ENCODE data around the gene TCF20. TPM values are rescaled to one million over a fixed set of nuclear protein-coding genes. Genes with fewer than 3 reads are reported as not detected.

Gene TCF20
- total RNA-seq, 1 donor from 2014 or later = 15.1 TPM

DNA sequence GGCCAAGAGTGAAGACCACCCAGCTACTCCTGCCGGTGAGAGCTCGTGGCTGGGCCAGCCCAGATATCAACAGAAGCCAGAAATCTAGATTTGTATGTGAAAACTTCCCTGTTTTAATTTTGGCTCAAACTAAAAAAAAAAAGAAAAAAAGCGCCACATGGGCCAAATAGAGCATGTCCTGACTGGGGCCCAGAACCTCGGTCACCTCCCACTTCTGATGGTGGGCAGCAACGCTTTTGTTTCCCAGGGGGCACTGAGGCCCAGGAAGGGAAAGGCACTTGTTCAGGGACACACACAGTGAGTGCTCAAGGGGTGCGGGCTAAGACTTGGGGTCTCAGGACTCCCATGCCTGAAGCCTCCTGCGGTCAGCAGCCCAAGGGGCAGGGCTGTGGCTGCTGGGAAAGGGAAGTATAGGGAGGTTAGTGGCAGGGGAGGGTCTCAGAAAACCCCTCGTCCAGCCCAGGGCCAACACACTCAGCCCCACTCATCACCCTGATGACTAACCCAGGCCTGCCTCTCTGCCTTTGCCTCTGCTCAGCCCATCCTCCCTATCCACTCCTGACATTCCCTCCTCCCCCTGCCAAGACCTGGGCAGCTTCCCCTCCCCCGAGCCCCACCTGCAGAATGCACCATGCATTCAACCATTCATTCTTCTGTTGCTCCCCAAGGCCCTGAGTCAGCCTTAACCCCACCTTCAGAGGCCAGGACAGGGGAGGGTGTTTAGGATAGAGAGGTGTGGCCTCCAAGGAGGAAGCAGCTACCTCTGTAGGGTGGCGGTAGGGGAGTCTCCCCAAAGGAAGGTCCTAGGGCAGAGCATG lies 30.0 kb upstream of the TCF20 start:
- DNase-seq (ENCODE audit: low read depth in 2 of 2) = no peak

GRCh38 chr22:42299586-42300258 lies 29.3 kb upstream of the TCF20 start:
- no peak for DNase-seq (ENCODE audit: low read depth in 2 of 2)

- no peak for DNase-seq (ENCODE audit: low read depth in 2 of 2)
These were observed 28.3 kb upstream of the TCF20 start for GRCh38 chr22:42298746-42299145.

DNA sequence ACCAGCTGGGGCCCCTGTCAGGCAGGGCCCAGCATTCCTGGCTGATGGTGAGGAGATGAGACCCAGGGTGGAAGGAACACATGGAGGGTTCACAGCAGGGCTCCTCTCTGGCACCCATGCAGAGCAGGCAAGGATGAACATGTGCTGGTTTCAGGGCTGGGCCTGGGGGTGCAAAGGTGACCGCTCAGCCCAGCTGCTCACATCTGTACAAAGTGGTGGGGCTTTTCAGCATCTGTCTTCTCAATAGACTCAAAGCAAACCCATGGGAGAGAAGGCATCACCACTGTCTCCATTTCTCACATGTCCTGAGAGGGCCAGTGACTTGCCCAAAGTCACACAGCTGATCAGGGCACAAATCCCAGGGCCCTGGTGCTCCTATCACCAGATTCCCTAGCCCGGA lies 27.3 kb upstream of the TCF20 start:
- no peak for DNase-seq (ENCODE audit: low read depth in 2 of 2)

- DNase-seq (ENCODE audit: low read depth in 2 of 2) = no peak
These were observed 26.4 kb upstream of the TCF20 start for GRCh38 chr22:42296883-42297282.

DNA sequence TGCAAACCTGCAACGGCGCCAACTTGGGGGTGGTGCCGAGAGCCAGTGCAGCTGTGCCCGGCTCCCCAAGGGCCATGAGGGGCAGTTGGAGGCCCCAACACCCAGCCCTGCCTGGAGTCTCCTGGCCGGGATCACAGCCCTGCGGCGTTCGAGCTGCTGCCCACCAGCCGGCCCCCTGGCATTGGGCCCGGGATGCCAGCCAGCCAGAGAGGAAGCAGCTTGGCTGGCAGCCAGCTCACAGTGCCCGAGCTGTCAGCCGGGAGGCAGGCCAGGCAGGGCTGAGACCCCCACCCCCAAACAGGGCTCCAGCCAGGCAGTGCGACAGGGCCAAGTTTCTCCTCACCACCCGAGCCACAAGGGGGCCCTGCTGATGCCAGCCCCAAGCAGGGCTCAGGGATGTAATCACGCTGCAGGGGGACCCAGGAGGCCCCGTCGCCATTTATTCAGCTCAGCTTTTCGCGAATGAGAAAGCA lies 26.0 kb upstream of the TCF20 start:
- no peak for DNase-seq (ENCODE audit: low read depth in 2 of 2)

DNA sequence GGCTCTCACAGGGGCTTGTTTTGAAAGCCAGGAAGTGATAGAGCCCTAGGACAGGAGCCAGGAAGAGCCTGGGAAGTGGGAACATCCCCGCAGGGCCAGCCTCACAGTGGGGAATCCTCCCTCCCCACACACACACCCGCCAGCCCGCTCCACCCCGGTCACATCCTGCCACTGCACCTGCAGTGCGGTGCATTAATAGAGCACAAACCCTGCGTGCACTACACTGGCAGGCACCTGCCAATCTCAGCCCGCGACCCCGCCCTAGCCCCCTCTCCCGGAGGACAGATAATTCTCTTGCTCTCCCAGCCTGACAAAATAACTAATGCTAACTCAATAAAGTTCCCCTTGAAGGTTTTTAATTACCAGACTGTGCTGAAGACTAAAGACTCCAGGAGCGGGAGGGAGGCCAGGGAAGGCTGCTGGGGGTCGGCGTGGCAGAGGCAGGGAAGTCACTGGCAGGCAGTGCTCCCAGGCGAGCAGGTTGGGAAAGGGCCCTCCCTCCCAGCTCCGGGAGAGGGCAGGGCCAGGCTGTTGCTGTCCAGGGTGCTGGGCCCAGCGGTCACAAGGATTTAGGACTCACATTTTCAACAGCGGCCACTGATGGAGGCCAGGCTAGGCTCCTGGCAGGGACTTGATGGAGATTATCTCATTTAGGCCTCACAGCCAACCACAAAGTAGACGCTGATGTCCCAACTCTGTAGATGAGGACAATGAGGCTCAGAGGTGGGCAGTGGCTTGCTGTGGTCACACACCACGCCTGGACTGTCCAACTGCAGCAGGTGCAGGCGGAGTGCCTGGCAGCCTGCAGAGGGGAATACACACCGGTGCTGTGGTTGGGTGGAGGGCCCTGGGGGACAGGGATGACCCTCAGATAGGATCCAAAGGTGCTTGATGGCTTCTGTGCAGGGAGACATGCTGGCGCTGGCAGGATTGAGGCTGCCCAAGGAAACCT lies 23.9 kb upstream of the TCF20 start:
- DNase-seq (ENCODE audit: low read depth in 2 of 2) = peak; percentile 29 to 51

GRCh38 chr22:42292732-42293520 lies 22.5 kb upstream of the TCF20 start:
- no peak for DNase-seq (ENCODE audit: low read depth in 2 of 2)

GRCh38 chr22:42291287-42291686 lies 20.8 kb upstream of the TCF20 start:
- no peak for DNase-seq (ENCODE audit: low read depth in 2 of 2)

DNA sequence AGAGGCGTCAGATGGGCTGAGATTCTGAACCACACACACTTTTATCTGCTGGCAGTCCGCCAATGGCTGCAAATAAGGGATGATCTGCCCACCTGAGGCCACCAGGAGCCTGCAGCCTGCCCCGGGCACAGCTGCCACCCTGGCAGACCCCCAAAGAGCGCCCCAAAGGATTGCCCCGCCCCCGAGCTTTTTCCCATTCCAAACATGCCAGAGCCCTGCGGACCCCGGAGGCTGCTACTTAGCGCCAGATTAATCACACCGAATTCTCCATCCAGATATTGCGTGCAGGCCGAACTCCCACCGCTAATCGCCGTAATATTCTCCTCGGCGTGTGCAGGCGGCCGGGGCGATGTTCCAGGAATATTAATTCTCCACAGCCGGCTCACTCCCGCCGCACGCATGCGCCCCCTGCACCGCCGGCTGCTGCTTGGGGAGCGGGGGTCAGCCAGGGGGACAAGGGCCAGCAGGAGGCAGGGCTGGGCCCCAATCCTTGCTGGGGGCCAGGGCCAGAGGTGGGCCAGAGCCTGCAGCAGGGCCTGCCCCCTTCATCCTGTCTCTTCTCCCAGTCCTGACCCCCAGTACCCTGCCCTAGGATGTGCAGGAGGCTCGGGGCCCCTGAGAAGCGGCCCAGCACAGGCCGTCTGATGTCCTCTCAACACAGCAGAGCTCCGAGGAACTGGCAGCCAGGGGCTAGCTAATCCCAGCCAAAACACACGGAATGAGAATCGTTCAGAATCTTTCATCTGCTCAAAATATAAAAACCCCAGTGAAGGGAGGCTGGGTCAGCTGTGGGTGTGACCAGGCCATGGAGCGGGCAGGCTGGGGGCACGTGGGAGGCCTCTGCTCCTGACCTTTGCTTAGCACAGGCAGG lies 19.5 kb upstream of the TCF20 start:
- no peak for DNase-seq (ENCODE audit: low read depth in 2 of 2)

DNA sequence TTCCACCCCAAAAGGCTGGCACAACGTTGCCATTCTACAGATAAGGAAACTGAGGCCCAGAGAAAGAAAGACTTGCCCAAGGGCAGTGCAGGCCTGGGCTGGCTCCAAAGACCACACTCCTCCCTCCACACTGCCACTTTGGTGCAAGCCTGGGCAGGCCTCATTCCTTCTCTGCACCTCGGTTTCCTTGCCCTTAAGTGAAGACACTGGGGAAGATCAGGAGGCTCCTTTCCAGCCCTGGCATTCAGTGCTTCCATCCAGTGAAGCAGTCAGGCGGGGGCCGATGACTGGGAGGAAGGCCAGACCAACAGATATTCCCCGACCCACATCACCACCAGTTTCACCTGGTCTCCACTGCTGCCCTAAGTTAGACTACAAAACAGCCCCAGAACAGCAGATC lies 18.3 kb upstream of the TCF20 start:
- no peak for DNase-seq (ENCODE audit: low read depth in 2 of 2)

GRCh38 chr22:42287174-42287890 lies 16.9 kb upstream of the TCF20 start:
- DNase-seq (ENCODE audit: low read depth in 2 of 2) = no peak

DNA sequence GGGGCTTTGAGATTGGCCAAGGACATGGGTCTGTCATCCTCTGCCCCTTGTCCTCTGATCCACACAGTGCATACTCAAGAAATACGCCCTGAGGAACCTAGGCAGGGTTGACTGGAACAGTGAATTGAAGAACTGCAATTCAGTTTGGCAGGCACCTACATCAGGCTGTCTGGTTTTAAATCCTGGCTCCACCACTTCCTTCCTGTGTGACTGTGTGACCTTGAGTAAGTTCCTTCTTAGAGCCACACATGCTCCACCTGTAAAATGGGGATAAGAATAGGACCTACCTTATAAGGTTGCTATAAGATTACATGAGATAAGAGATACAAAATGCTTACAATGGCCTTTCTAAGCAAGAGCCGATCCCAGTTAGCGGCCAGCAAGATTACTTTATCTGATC lies 15.8 kb upstream of the TCF20 start:
- no peak for DNase-seq (ENCODE audit: low read depth in 2 of 2)

GRCh38 chr22:42285604-42286003 lies 15.2 kb upstream of the TCF20 start:
- DNase-seq (ENCODE audit: low read depth in 2 of 2) = no peak

DNA sequence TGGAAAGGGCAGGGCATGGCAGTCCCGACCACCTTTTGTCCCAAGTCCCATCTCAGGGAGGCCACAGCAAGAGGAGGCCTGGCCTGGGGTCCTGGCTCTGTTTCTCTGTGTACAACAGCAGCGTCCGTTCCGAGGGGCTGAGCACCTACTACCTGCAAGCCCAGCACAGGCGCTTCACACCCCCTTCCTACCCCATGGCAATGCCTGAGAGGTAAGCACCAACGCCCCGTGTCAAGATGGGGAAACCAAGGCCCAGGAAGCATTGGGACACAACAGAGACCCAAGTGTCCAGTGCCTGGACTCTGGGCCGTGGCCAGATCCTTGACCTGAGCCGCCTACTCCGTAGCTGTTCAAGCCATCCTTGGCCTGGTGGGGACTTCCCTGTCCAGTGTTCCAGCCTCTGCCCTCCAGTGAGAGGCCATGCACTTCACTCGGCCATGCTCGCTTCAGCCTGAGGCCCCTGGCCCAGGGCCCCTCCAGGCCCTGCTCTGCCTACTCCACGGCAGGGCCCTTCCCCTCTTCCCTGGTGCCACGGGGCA lies 14.3 kb upstream of the TCF20 start:
- no peak for DNase-seq (ENCODE audit: low read depth in 2 of 2)

- DNase-seq (ENCODE audit: low read depth in 2 of 2) = no peak
These were observed 13.7 kb upstream of the TCF20 start for GRCh38 chr22:42284202-42284591.

- DNase-seq (ENCODE audit: low read depth in 2 of 2) = no peak
These were observed 13.1 kb upstream of the TCF20 start for GRCh38 chr22:42283278-42284201.

- DNase-seq (ENCODE audit: low read depth in 2 of 2) = no peak
These were observed 12.5 kb upstream of the TCF20 start for GRCh38 chr22:42282943-42283277.

All from dermis microvascular lymphatic vessel endothelial cell (primary cell).